ENCODE measurements around the gene SFT2D2.
A peak's percentile ranks its signal among the peaks of the same experiment; 100 is the strongest.

Gene SFT2D2

GRCh38 chr1:168234846-168235547, 9.2 kb downstream of the SFT2D2 start:
- Mint-ChIP-seq H3K36me3 (peaks cover 48 to 80% of the 10 kb centered on the region in 2 donors), H3K4me1 (peaks cover 32 to 58% of the 10 kb centered on the region in 2 donors), H3K27me3 (no peaks in the 10 kb centered on the region), H3K4me3 (no peak overlapping the region), H3K9me3 (no peaks in the 10 kb centered on the region), H3K27ac (no peak overlapping the region)
- peak; percentile 93 to 95 for ATAC-seq (replicated peaks)
- peak; percentile 9 for DNase-seq

GRCh38 chr1:168235548-168235885, 9.7 kb downstream of the SFT2D2 start:
- H3K36me3 Mint-ChIP-seq: peaks cover 53 to 82% of the 10 kb centered on the region in 2 donors
- no peaks in the 10 kb centered on the region for H3K27me3 Mint-ChIP-seq
- ATAC-seq (replicated peaks) (peak in 1 of 2 donors; percentile 19), DNase-seq (no peak)
- H3K9me3 Mint-ChIP-seq: no peaks in the 10 kb centered on the region
- no peak overlapping the region for H3K4me3 Mint-ChIP-seq
- peaks cover 33 to 60% of the 10 kb centered on the region in 2 donors for H3K4me1 Mint-ChIP-seq
- no peak overlapping the region for H3K27ac Mint-ChIP-seq

DNA sequence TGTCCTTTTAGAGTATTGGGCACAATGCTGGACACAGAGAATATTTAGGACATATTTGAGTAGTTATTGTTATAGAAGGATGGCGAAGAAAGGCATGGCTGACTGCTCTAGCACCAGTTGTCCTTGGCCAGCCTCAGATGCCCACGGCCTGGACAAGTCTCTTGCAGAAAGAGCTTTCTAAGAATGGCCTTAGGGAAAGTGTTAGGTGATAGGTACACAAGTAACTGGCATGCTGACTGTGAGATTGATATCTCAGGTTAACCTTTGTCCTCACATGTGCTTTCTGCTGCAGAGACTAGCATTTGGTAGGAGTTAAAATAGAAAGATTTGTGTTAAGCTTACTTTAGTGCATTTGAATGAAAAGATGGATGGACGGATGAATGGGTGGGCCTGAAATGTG, 10.1 kb downstream of the SFT2D2 start:
- H3K4me1 Mint-ChIP-seq: peaks cover 30 to 60% of the 10 kb centered on the region in 2 donors
- no peaks in the 10 kb centered on the region for H3K9me3 Mint-ChIP-seq
- no peak overlapping the region for H3K4me3 Mint-ChIP-seq
- no peak overlapping the region for H3K27ac Mint-ChIP-seq
- DNase-seq (no peak), ATAC-seq (replicated peaks) (no peak)
- H3K27me3 Mint-ChIP-seq: no peaks in the 10 kb centered on the region
- H3K36me3 Mint-ChIP-seq: peaks cover 54 to 79% of the 10 kb centered on the region in 2 donors

DNA sequence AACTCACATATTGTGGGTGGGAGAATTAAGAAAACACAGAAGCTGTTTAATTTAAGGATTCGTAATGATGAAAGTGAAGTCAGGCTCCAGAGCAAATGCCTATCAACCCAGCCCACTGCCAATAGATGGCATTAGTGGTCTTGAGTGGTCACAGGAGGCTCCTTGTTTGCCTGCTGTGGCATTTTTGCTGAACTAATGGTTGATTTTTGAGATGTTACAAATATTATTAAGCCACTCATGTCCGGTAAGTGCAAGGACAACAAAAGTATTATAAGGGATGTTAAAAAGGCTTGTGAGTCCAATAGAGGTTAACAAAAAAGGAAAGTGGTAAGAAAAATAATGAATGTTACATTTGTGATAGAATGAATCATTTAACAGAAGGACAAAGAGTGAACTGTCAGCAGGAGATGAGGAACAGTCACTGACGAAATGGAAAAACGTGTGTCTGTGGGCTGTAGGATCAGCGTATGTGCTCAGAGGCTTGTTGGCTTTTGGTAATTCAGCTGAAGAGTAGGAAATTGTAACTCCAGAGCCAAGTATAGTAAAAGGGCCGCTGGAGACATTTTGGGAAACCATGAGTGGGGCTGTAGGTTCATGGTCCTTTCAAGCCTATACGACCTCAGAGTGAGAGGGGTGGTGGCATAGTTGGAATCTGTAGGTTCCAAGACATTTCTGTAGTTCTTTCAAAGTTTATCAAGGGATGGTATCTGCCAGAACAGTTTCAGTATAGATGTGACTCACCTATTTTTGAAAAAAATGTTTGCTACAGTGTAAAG, 11.2 kb downstream of the SFT2D2 start:
- Mint-ChIP-seq H3K4me1 (peaks cover 29 to 52% of the 10 kb centered on the region in 2 donors), H3K36me3 (peaks cover 54 to 79% of the 10 kb centered on the region in 2 donors), H3K9me3 (no peaks in the 10 kb centered on the region), H3K4me3 (no peak overlapping the region), H3K27me3 (no peaks in the 10 kb centered on the region), H3K27ac (no peak overlapping the region)
- ATAC-seq (replicated peaks) (peak; percentile 63 to 69), DNase-seq (no peak)

- Mint-ChIP-seq H3K36me3 (peaks cover 61 to 74% of the 10 kb centered on the region in 2 donors), H3K9me3 (no peaks in the 10 kb centered on the region), H3K27me3 (no peaks in the 10 kb centered on the region), H3K4me1 (peaks cover 19 to 43% of the 10 kb centered on the region in 2 donors), H3K4me3 (no peak overlapping the region), H3K27ac (peak overlapping the region; percentile 5)
- ATAC-seq (replicated peaks) (no peak), DNase-seq (no peak)
Measured at GRCh38 chr1:168243198-168243597, 17.4 kb downstream of the SFT2D2 start.

GRCh38 chr1:168243636-168244212, 17.9 kb downstream of the SFT2D2 start:
- H3K9me3 Mint-ChIP-seq: no peaks in the 10 kb centered on the region
- DNase-seq: no peak
- H3K27ac Mint-ChIP-seq: peak overlapping the region; percentile 5
- peaks cover 63 to 77% of the 10 kb centered on the region in 2 donors for H3K36me3 Mint-ChIP-seq
- H3K27me3 Mint-ChIP-seq: no peaks in the 10 kb centered on the region
- no peak for ATAC-seq (replicated peaks)
- H3K4me3 Mint-ChIP-seq: no peak overlapping the region
- H3K4me1 Mint-ChIP-seq: peaks cover 21 to 46% of the 10 kb centered on the region in 2 donors

- no peak for ATAC-seq (replicated peaks)
- H3K27ac Mint-ChIP-seq: no peak overlapping the region
Measured at GRCh38 chr1:168245042-168245441, 19.2 kb downstream of the SFT2D2 start.

GRCh38 chr1:168246506-168246905, 20.7 kb downstream of the SFT2D2 start:
- no peaks in the 10 kb centered on the region for H3K27me3 Mint-ChIP-seq
- no peak for DNase-seq
- ATAC-seq (replicated peaks): no peak
- no peak overlapping the region for H3K4me3 Mint-ChIP-seq
- peaks cover 19 to 48% of the 10 kb centered on the region in 2 donors for H3K4me1 Mint-ChIP-seq
- no peak overlapping the region for H3K27ac Mint-ChIP-seq
- no peaks in the 10 kb centered on the region for H3K9me3 Mint-ChIP-seq
- peaks cover 64 to 77% of the 10 kb centered on the region in 2 donors for H3K36me3 Mint-ChIP-seq

More at GRCh38 chr1:168245042-168245441, 19.2 kb downstream of the SFT2D2 start:
- DNase-seq: no peak
- Mint-ChIP-seq H3K4me1 (peaks cover 21 to 43% of the 10 kb centered on the region in 2 donors), H3K4me3 (no peak overlapping the region), H3K27me3 (no peaks in the 10 kb centered on the region), H3K9me3 (no peaks in the 10 kb centered on the region), H3K36me3 (peaks cover 65 to 77% of the 10 kb centered on the region in 2 donors)

- Mint-ChIP-seq H3K36me3 (peaks cover 49 to 76% of the 10 kb centered on the region in 2 donors), H3K9me3 (no peaks in the 10 kb centered on the region), H3K27me3 (no peaks in the 10 kb centered on the region), H3K4me1 (peaks cover 9 to 19% of the 10 kb centered on the region in 2 donors), H3K4me3 (no peak overlapping the region), H3K27ac (peak overlapping the region; percentile 26)
- DNase-seq (no peak), ATAC-seq (replicated peaks) (no peak)
Measured at GRCh38 chr1:168252204-168252733, 26.5 kb downstream of the SFT2D2 start.

DNA sequence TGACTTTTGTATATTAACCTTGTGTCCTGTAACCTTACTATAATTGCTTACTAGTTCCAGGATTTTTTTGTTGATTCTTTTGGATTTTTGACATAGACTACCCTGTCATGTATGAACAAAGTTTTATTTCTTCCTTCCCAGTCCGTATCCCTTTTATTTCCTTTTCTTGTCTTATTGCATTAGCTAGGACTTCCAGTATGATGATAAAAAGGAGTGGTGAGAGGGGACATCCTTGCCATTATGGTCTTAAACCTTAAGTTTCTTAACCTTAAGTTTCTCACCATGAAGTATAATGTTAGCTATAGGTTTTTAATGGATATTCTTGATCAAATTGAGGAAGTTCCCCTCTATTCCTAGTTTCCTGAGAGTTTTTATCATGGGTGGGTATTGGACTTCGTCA, 30.4 kb downstream of the SFT2D2 start:
- ATAC-seq (replicated peaks): no peak
- Mint-ChIP-seq H3K36me3 (peaks cover 35 to 69% of the 10 kb centered on the region in 2 donors), H3K27ac (no peak overlapping the region), H3K4me3 (no peak overlapping the region), H3K27me3 (no peaks in the 10 kb centered on the region), H3K4me1 (peaks cover 0 to 3% of the 10 kb centered on the region in 2 donors), H3K9me3 (no peaks in the 10 kb centered on the region)
- DNase-seq: no peak

GRCh38 chr1:168257397-168257796, 31.6 kb downstream of the SFT2D2 start:
- Mint-ChIP-seq H3K27ac (no peak overlapping the region), H3K4me3 (no peak overlapping the region), H3K4me1 (peaks cover 0 to 4% of the 10 kb centered on the region in 2 donors), H3K36me3 (peaks cover 43 to 77% of the 10 kb centered on the region in 2 donors), H3K9me3 (no peaks in the 10 kb centered on the region), H3K27me3 (no peaks in the 10 kb centered on the region)
- DNase-seq (no peak), ATAC-seq (replicated peaks) (no peak)

GRCh38 chr1:168259567-168259966, 33.8 kb downstream of the SFT2D2 start:
- Mint-ChIP-seq H3K27me3 (no peaks in the 10 kb centered on the region), H3K4me3 (no peak overlapping the region), H3K36me3 (peaks cover 48 to 79% of the 10 kb centered on the region in 2 donors), H3K4me1 (peaks cover 0 to 4% of the 10 kb centered on the region in 2 donors), H3K27ac (no peak overlapping the region), H3K9me3 (peaks cover 0 to 4% of the 10 kb centered on the region in 2 donors)
- ATAC-seq (replicated peaks) (no peak), DNase-seq (no peak)

GRCh38 chr1:168260393-168260792, 34.6 kb downstream of the SFT2D2 start:
- Mint-ChIP-seq H3K36me3 (peaks cover 43 to 78% of the 10 kb centered on the region in 2 donors), H3K27ac (no peak overlapping the region), H3K4me3 (no peak overlapping the region), H3K9me3 (peaks cover 0 to 4% of the 10 kb centered on the region in 2 donors), H3K27me3 (no peaks in the 10 kb centered on the region), H3K4me1 (peaks cover 0 to 4% of the 10 kb centered on the region in 2 donors)
- ATAC-seq (replicated peaks): no peak
- no peak for DNase-seq

DNA sequence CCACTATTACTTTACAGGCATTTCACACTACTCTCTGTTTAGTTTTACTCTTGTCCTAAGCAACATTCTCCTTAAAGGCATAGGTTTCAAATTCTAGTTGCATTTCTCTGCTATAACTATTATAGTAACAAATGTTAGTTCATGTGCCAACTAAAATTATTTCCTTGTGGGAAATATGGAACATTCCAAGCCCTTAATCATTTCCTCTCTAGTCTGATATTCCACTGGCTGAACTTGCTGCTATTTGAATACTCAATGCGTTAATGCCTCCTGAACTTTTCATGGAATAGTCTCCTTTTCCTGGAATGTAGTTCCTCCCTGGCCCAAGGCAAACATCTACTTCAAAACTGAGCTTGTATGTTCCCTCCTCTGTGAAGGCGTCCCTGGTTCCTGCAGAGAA, 35.6 kb downstream of the SFT2D2 start:
- no peak for DNase-seq
- no peak for ATAC-seq (replicated peaks)
- H3K4me1 Mint-ChIP-seq: peaks cover 0 to 4% of the 10 kb centered on the region in 2 donors
- no peak overlapping the region for H3K27ac Mint-ChIP-seq
- H3K4me3 Mint-ChIP-seq: no peak overlapping the region
- H3K36me3 Mint-ChIP-seq: peaks cover 37 to 68% of the 10 kb centered on the region in 2 donors
- peaks cover 0 to 4% of the 10 kb centered on the region in 2 donors for H3K9me3 Mint-ChIP-seq
- H3K27me3 Mint-ChIP-seq: no peaks in the 10 kb centered on the region

Data from stimulated activated naive B cell treated with anti-CD40 and anti-IgM and Interleukin-4, amounts not matched to agents 10 μg/mL and 1 μg/mL and 100 μg/mL, for 72 hours (primary cell).